Measurements from ENCODE around the gene LIX1. TPM values are rescaled to one million over a fixed set of nuclear protein-coding genes. Genes with fewer than 3 reads are reported as not detected.
"Not testable (repeated sequence)": the region's sequence is repeated elsewhere in the genome, so short reads cannot be mapped to it uniquely, and the experiment has no call there.

LIX1 gene
- total RNA-seq = not detected in 2 replicates

DNA sequence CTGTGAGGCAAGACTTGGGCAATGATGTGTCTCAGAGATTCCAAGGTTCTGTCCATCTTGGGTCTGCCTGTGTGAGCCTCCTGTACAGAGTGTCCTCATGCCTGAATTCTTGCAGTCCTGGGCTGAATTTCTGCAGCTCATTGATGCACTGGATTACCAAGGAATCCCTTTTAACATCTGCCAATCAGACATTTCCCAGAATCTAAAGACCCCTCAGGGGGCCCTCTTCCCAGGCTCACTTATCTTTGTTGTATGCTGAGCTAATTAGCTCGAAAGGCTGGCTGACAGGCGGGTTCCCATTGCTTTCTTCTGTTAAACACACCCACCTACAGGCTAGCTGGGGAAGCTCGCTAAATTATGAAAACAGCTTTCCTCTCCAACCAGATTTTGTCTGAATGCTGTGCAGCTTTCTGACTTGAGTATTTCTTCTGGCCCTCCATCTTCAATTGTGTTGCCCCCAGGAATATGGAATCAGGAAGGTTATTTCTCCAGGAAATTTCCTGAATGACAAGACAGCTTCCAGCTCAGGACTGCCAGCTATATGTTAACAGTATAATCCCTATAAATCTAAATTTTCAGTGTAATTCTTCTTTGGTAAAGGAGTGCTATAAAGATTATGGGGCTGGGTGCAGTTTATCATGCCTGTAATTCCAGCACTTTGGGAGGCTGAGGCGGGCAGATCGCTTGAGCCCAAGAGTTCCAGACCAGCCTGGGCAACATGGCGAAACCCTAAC is at the start of gene LIX1:
Gene LIX1 (minus strand): TSS at position 91 of the 734 bp plus-strand sequence. CDS start 35 bp downstream, at position 56.
- DNase-seq (ENCODE audit: low read depth in 2 of 2) = peak; percentile 36 to 61

- DNase-seq (ENCODE audit: low read depth in 2 of 2) = no peak
Measured at GRCh38 chr5:97191893-97192292, 49.5 kb upstream of the LIX1 start.

- not testable (repeated sequence) for DNase-seq (ENCODE audit: low read depth in 2 of 2)
Measured at GRCh38 chr5:97189523-97189922, 47.1 kb upstream of the LIX1 start.

DNA sequence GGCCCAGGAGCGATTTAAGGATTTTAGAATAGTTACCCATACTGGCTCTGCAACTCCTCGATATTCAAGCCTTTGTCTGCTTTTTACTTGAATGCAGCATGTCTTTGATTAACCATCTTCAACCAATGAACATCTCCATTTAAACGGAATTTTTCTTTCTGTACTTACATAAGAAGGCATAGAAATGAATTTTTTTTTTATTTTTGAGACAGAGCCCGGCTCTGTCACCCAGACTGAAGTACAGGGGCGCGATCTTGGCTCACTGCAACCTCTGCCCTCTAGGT is 41.5 kb upstream of the LIX1 start:
- no peak for DNase-seq (ENCODE audit: low read depth in 2 of 2)

- DNase-seq (ENCODE audit: low read depth in 2 of 2) = peak; percentile 85 to 94
Measured at GRCh38 chr5:97183100-97183929, 40.9 kb upstream of the LIX1 start, which contains the start of gene RIOK2. Gene RIOK2 (minus strand): TSS chr5:97183247. CDS start chr5:97183191, 56 bp downstream.

- DNase-seq (ENCODE audit: low read depth in 2 of 2) = peak; percentile 5 to 58
Measured at GRCh38 chr5:97182571-97183099, 40.2 kb upstream of the LIX1 start.

- DNase-seq (ENCODE audit: low read depth in 2 of 2) = peak in 1 of 2 donors; percentile 11
Measured at GRCh38 chr5:97181856-97182545, 39.6 kb upstream of the LIX1 start.

GRCh38 chr5:97179457-97179856 is 37.0 kb upstream of the LIX1 start:
- DNase-seq (ENCODE audit: low read depth in 2 of 2) = not testable (repeated sequence)

DNA sequence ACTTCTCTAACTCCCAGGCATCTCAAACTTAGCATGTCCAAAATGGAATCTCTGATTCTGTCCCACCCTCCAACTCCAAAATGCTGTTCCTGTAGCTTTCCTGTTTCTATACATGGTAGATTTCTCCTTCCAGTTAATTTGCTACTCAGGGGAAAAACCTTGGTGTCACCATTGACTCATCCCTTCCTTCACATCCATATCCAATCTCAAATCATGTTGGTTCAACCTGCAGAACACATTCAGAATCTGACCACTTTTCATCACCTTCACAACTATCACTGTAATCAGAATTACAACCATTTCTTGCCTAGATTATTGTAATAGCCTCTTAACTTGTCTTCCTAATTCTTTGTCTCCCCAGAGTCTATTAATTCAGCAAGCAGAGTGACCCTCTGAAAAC is 29.8 kb upstream of the LIX1 start:
- no peak for DNase-seq (ENCODE audit: low read depth in 2 of 2)

GRCh38 chr5:97171703-97172102 is 29.3 kb upstream of the LIX1 start:
- no peak for DNase-seq (ENCODE audit: low read depth in 2 of 2)

DNA sequence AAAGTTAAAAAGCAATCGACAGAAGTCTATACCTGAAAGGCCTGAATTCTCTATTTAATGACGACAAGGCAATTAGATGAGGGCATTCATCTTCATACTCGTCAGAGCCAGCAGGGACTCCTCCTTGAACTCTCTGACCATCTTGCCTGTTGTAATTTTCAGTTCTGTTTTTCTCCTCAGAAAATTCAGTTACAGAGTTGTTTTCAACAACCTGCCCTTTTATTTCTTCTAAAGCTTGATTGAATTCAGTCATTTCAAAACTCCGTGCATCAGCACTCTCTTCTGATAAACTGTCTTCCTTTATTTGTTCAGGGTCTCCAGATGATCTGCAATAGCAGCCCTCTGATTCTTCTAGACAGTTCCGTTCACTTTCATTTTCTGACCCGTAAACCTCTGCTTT is 25.0 kb upstream of the LIX1 start:
- no peak for DNase-seq (ENCODE audit: low read depth in 2 of 2)

DNA sequence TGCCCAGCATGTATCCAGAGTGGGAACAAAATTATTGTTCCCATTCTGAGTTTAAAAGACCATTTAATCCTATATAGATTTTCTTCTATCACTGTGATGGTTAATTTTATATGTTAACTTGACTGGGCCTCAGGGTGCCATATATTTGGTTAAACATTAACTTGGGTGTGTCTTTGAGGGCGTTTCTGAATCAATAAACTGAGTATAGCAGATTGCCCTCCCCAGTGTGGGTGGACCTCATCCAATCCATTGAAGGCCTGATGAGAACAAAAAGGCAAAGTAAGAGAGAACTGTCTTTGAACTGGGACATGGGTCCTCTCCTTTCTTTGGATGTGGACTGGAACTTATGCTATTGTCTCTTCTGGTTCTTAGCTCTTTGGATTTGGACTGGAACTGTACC is 23.3 kb upstream of the LIX1 start:
- no peak for DNase-seq (ENCODE audit: low read depth in 2 of 2)

DNA sequence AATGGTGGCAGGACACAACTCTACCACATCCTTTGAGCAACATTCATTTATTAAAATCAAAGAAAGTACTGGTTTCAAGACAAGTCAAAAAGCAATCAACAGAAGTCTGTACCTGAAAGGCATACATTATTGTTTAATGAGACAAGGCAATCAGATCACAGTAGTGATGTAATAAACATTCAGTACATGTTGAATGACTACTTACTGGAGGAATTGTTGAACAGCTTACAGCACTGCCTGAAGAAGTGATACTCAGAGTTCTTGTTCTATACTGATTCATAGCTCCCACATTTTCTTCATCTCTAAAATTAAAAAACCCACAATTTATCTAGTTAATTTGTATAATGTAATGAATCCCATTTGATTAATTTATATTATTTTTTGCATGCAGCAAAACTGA is 22.4 kb upstream of the LIX1 start:
- DNase-seq (ENCODE audit: low read depth in 2 of 2) = no peak

- DNase-seq (ENCODE audit: low read depth in 2 of 2) = no peak
Measured at GRCh38 chr5:97163790-97164285, 21.4 kb upstream of the LIX1 start.

DNA sequence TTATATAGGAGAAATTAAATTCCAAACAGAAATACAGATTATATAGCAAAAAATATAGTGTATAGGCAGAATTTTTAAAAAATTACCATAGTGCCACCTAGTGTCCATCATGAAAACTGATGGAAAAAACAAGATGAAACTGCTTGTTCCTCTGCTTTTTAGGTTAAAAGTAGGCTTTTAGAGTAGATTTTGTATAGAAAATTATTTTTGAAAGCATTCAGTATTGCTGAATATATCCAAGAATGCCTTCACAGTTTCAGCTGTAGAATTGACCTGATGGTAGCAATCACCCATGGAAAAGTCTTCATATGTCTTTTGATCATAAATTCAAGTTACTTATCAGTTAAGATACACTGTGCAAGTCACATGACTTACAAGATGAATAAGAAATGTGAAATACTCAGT is 21.0 kb upstream of the LIX1 start:
- peak; percentile 12 to 24 for DNase-seq (ENCODE audit: low read depth in 2 of 2)

DNA sequence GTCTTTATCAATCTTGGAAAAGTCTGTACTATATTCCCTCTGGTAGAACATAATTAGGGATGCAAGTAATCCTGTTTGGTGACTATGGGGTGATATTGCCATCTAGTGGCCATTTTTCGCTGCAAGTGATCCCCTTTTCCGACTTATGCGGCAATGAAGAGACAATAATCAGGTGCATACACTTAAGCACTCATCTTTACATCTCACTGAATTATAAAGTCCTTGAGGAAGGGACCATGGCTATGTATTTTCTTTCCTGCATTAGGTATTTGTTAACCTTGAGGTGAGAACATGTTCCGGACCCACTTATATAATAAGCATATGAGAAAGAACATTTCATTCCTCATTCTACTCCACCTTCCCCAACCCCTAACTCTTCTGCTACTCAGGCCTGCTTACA is 19.6 kb upstream of the LIX1 start:
- DNase-seq (ENCODE audit: low read depth in 2 of 2) = peak; percentile 82 to 87

DNA sequence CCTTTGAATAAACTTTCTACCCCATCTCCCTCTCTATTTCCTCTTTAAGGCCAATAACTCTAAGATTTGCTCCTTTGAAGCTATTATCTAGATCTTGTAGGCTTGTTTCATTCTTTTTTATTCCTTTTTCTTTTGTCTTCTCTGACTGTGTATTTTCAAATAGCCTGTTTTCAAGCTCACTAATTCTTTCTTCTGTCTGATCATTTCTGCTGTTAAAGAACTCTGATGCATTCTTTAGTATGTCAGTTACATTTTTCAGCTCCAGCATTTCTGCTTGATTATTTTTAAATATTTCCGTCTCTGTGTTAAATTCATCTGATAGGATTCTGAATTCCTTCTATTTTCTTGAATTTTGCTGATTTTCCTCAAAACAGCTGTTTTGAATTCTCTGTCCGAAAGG is 15.3 kb upstream of the LIX1 start:
- no peak for DNase-seq (ENCODE audit: low read depth in 2 of 2)

DNA sequence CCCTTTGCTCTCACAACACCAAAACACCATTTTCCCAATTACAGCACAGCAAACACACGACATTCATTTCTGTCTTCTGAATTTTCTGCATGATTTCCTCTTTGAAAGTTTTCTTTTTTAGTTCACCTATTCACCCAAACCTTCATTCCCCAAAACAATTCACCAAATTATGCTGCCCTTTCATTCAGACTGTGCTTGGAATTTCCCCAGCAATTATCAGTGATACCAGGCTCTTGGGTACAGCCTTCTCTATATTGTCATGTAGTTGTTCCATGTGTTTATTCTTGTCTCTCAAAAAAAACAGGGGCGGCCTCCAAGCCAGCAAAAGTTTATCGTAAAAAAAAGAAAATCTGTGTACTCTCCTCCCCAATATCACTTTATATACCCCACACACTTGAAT is 9.0 kb upstream of the LIX1 start:
- DNase-seq (ENCODE audit: low read depth in 2 of 2) = no peak

- no peak for DNase-seq (ENCODE audit: low read depth in 2 of 2)
Measured at GRCh38 chr5:97150401-97150800, 8.0 kb upstream of the LIX1 start.

DNA sequence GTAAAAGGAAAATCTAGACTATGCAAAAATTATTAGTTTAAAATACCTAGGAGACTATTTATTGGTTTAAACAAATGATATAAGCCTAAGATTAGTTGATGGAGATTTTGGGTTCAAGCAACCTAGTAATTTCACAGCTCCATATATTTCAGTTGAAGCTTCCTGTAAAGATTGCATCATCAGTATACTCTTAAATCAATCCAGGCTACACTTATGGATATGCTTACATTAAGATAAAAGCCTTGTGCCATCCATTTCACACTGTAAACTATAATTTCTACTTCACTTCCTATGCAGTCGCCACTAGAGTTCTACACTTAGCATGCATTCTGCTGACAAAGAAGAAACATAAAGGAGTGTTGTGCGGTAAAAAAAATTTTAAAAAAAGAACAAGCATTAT is 7.3 kb upstream of the LIX1 start:
- DNase-seq (ENCODE audit: low read depth in 2 of 2) = no peak

DNA sequence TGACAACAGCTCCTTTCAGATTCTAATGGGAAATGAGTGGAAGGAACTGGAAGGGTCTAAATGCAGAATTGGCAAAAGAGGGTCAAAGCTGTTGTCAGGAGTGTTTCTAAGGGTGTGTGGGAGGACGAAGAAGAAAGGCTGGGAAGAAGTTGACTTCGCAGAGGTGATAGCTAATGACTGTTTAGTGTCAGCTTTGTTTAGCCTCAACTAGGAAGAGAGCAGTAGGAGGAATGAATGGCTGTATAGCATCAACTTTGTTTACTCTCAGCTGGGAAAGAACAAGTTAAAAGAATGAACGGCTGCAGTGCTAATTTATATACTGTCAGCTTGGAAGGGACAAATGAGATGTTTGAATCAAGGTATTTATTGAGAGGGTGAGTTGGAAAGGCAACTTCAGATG is 5.9 kb upstream of the LIX1 start:
- no peak for DNase-seq (ENCODE audit: low read depth in 2 of 2)

GRCh38 chr5:97143704-97144103 is 1.3 kb upstream of the LIX1 start:
- no peak for DNase-seq (ENCODE audit: low read depth in 2 of 2)

Data from dermis microvascular lymphatic vessel endothelial cell (primary cell).